H1 (cell line): ENCODE results near the gene MARCHF10.
"Not testable (repeated sequence)": the region's sequence is repeated elsewhere in the genome, so short reads cannot be mapped to it uniquely, and the experiment has no call there.

Source experiments
- EP300 ChIP-seq, 2 experiments: IDR thresholded peaks; 1 replicate in 1 of 2; 2 replicates in 1 of 2; pipeline ENCODE4 v1.6.1; 2011 to 2012; ENCODE audit warnings: low read depth in 2 of 2, low read length in 2 of 2, mild to moderate bottlenecking in 2 of 2, borderline replicate concordance in 1 of 2, inconsistent platforms in 1 of 2, moderate library complexity in 1 of 2
- EZH2 ChIP-seq: fragments of 200-600 bp; sonication (generic); IDR thresholded peaks from 2 replicates; pipeline ENCODE4 v1.7.1; 2012; ENCODE audit warnings: low read depth, mild to moderate bottlenecking, moderate library complexity, low read length, inconsistent platforms; ENCODE audit not compliant: severe bottlenecking
- GABPA ChIP-seq: IDR thresholded peaks from 2 replicates; pipeline ENCODE4 v1.6.1; 2011; ENCODE audit warnings: mild to moderate bottlenecking, low read length, moderate library complexity, borderline replicate concordance; ENCODE audit not compliant: insufficient read depth
- GTF2F1 ChIP-seq: IDR thresholded peaks from 2 replicates; pipeline ENCODE4 v1.6.1; 2012; ENCODE audit warnings: low read depth, low read length, improper control_type of control experiment, borderline replicate concordance
- HDAC2 ChIP-seq, 2 experiments: fragments of 300-600 bp in 1 of 2; sonication (generic) in 1 of 2; IDR thresholded peaks; 2 replicates each; pipeline ENCODE4 v1.6.1; 2011 to 2012; ENCODE audit warnings: low read depth in 2 of 2, low read length in 2 of 2, mild to moderate bottlenecking in 2 of 2, moderate library complexity in 2 of 2, borderline replicate concordance in 1 of 2, inconsistent platforms in 1 of 2
- POLR2A ChIP-seq, 2 experiments: IDR thresholded peaks; 1 replicate in 1 of 2; 2 replicates in 1 of 2; pipeline ENCODE4 v1.6.1; 2011; ENCODE audit warnings: low read depth in 2 of 2, low read length in 2 of 2, mild to moderate bottlenecking in 2 of 2; ENCODE audit errors: control extremely low read depth in 1 of 2
- POU5F1 ChIP-seq: IDR thresholded peaks from 2 replicates; pipeline ENCODE4 v1.6.1; 2011; ENCODE audit warnings: low read depth, mild to moderate bottlenecking, low read length, moderate library complexity
- RNF2 ChIP-seq: fragments of 200-900, 300-1000 bp; sonication (generic); IDR thresholded peaks from 2 replicates; pipeline ENCODE4 v1.7.1; 2016; ENCODE audit warnings: borderline replicate concordance, low read depth, mild to moderate bottlenecking, antibody characterized with exemption, low read length; ENCODE audit not compliant: poor library complexity, severe bottlenecking; ENCODE audit errors: missing control alignments
- SUZ12 ChIP-seq: fragments of 200-600 bp; sonication (generic); IDR thresholded peaks from 2 replicates; pipeline ENCODE4 v1.6.1; 2012; ENCODE audit warnings: mild to moderate bottlenecking, inconsistent platforms, low read length, moderate library complexity, mixed read lengths
- YY1 ChIP-seq: IDR thresholded peaks from 2 replicates; pipeline ENCODE4 v1.6.1; 2011; ENCODE audit warnings: low read depth, mild to moderate bottlenecking, low read length
- TF ChIP-seq, protein P1 (sequence below), 3 experiments: IDR thresholded peaks; 1 replicate in 2 of 3; 2 replicates in 1 of 3; pipeline versions ENCODE4 v1.5.1 to v1.6.1; 2011; ENCODE audit warnings: low read length in 3 of 3, mild to moderate bottlenecking in 3 of 3, inconsistent platforms in 2 of 3, low read depth in 1 of 3, moderate library complexity in 1 of 3; ENCODE audit not compliant: insufficient read depth in 1 of 3; ENCODE audit errors: control extremely low read depth in 1 of 3

DNA sequence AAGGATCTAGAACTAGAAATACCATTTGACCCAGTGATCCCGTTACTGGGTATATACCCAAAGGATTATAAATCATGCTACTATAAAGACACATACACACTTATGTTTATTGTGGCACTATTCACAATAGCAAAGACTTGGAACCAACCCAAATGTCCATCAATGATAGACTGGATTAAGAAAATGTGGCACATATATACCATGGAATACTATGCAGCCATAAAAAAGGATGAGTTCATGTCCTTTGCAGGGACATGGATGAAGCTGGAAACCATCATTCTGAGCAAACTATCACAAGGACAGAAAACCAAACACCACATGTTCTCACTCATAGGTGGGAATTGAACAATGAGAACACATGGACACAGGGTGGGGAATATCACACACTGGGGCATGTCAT is 22.1 kb downstream of the MARCHF10 start:
- TF ChIP-seq GTF2F1; HDAC2 (IDR thresholded peaks at IDR 0.05; ENCODE audit: borderline replicate concordance in 1 of 2, low read depth in 2 of 2, low read length in 2 of 2); POLR2A (IDR thresholded peaks at IDR 0.05; ENCODE audit: control extremely low read depth in 1 of 2, low read depth in 2 of 2, low read length in 2 of 2); RNF2; SUZ12; YY1; EZH2; GABPA; EP300 (IDR thresholded peaks at IDR 0.05; ENCODE audit: borderline replicate concordance in 1 of 2, low read depth in 2 of 2, low read length in 2 of 2); POU5F1: not testable (repeated sequence)
- TF ChIP-seq, protein P1, sequence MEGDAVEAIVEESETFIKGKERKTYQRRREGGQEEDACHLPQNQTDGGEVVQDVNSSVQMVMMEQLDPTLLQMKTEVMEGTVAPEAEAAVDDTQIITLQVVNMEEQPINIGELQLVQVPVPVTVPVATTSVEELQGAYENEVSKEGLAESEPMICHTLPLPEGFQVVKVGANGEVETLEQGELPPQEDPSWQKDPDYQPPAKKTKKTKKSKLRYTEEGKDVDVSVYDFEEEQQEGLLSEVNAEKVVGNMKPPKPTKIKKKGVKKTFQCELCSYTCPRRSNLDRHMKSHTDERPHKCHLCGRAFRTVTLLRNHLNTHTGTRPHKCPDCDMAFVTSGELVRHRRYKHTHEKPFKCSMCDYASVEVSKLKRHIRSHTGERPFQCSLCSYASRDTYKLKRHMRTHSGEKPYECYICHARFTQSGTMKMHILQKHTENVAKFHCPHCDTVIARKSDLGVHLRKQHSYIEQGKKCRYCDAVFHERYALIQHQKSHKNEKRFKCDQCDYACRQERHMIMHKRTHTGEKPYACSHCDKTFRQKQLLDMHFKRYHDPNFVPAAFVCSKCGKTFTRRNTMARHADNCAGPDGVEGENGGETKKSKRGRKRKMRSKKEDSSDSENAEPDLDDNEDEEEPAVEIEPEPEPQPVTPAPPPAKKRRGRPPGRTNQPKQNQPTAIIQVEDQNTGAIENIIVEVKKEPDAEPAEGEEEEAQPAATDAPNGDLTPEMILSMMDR (IDR thresholded peaks at IDR 0.05; ENCODE audit: control extremely low read depth in 1 of 3, insufficient read depth in 1 of 3, low read depth in 1 of 3, low read length in 3 of 3), result not testable (repeated sequence)
